GM13976 (cell line): Measurements from ENCODE around the gene KIR2DL1.
"Not testable (repeated sequence)": the region's sequence is repeated elsewhere in the genome, so short reads cannot be mapped to it uniquely, and the experiment has no call there.

ENCODE experiments used
- DNase-seq: peaks from one replicate; pipeline ENCODE4 v3.0.0; 2012; ENCODE audit warnings: low spot score
- CTCF ChIP-seq: IDR thresholded peaks from 2 replicates; pipeline ENCODE4 v1.5.1; 2012; ENCODE audit warnings: borderline replicate concordance, mild to moderate bottlenecking; ENCODE audit not compliant: insufficient read depth; ENCODE audit errors: extremely low read depth, missing control alignments, control extremely low read depth
- in situ Hi-C: fragments of 300-500 bp; cut with MboI; formaldehyde crosslinking; loops from one replicate; pipeline ENCODE4 v1.12.0; 2022; ENCODE audit warnings: low sequenced_read_pairs, mixed read lengths, inconsistent platforms; ENCODE audit not compliant: unreplicated experiment

The KIR2DL1 gene

GRCh38 chr19:54731191-54731590 is 38.4 kb upstream of the KIR2DL1 start:
- in situ Hi-C loops = no loop called here
- DNase-seq = no peak
- TF ChIP-seq CTCF = no peak

- DNase-seq, in situ Hi-C loops: not testable (repeated sequence)
Measured at GRCh38 chr19:54738306-54738705, 31.3 kb upstream of the KIR2DL1 start, which contains the start of gene KIR2DL3. TSS of gene KIR2DL3 (plus strand) at chr19:54738513. CDS start at chr19:54738546, 33 bp downstream.

GRCh38 chr19:54738715-54739114 is 30.9 kb upstream of the KIR2DL1 start:
- in situ Hi-C loops = no loop called here

GRCh38 chr19:54739587-54740497 is 29.8 kb upstream of the KIR2DL1 start:
- DNase-seq = no peak
- TF ChIP-seq CTCF = no peak
- in situ Hi-C loops = no loop called here

More at GRCh38 chr19:54738715-54739114, 30.9 kb upstream of the KIR2DL1 start:
- no peak for TF ChIP-seq CTCF
- DNase-seq = no peak

GRCh38 chr19:54741950-54742349 is 27.6 kb upstream of the KIR2DL1 start:
- DNase-seq, in situ Hi-C loops: not testable (repeated sequence)

GRCh38 chr19:54744080-54744479 is 25.5 kb upstream of the KIR2DL1 start:
- DNase-seq, in situ Hi-C loops: not testable (repeated sequence)

GRCh38 chr19:54747614-54748322 is 21.8 kb upstream of the KIR2DL1 start:
- in situ Hi-C loops, DNase-seq: not testable (repeated sequence)

- in situ Hi-C loops = not testable (repeated sequence)
Measured at GRCh38 chr19:54750276-54750675, 19.3 kb upstream of the KIR2DL1 start.

GRCh38 chr19:54756204-54757110 is 13.1 kb upstream of the KIR2DL1 start:
- in situ Hi-C loops, DNase-seq: not testable (repeated sequence)

More at GRCh38 chr19:54750276-54750675, 19.3 kb upstream of the KIR2DL1 start:
- DNase-seq = not testable (repeated sequence)

- DNase-seq, in situ Hi-C loops: not testable (repeated sequence)
Measured at GRCh38 chr19:54758577-54758976, 11.0 kb upstream of the KIR2DL1 start.

- in situ Hi-C loops, DNase-seq: not testable (repeated sequence)
Measured at GRCh38 chr19:54764219-54764618, 5.4 kb upstream of the KIR2DL1 start.

- in situ Hi-C loops, DNase-seq: not testable (repeated sequence)
Measured at GRCh38 chr19:54766464-54766863, 3.1 kb upstream of the KIR2DL1 start.

- in situ Hi-C loops, DNase-seq: not testable (repeated sequence)
Measured at GRCh38 chr19:54770511-54770910, 918 bp downstream of the KIR2DL1 start.
